Muscle of leg (tissue), 11 donors: ENCODE results near the gene TBC1D16. TPM values are rescaled to one million over a fixed set of nuclear protein-coding genes. Genes with fewer than 3 reads are reported as not detected.

Experiments
- DNase-seq: peaks from one replicate; pipeline ENCODE4 v3.0.0; 2013
- H3K27ac ChIP-seq: one replicate; pipeline ENCODE4 v1.5.1; 2013; ENCODE audit warnings: mild to moderate bottlenecking, low read length, control low read depth
- H3K27me3 ChIP-seq: one replicate; pipeline ENCODE4 v1.6.1; 2013; ENCODE audit warnings: low read length; ENCODE audit not compliant: control insufficient read depth, insufficient read depth
- H3K36me3 ChIP-seq: one replicate; pipeline ENCODE4 v1.6.1; 2013; ENCODE audit warnings: low read length; ENCODE audit not compliant: control insufficient read depth, insufficient read depth
- H3K4me1 ChIP-seq: one replicate; pipeline ENCODE4 v1.6.1; 2013; ENCODE audit warnings: low read length; ENCODE audit not compliant: control insufficient read depth, insufficient read depth
- H3K4me3 ChIP-seq: one replicate; pipeline ENCODE4 v1.5.1; 2013; ENCODE audit warnings: low read length, control low read depth
- H3K9me3 ChIP-seq: replicated peaks from 2 replicates; pipeline ENCODE4 v1.6.1; 2013; ENCODE audit warnings: low read depth, low read length; ENCODE audit not compliant: control insufficient read depth
- WGBS: methylation state at CpG from one replicate; pipeline ENCODE4 v1.1.5; 2013; ENCODE audit warnings: missing lambda C conversion rate; ENCODE audit not compliant: insufficient coverage; 5-methylcytosine and 5-hydroxymethylcytosine counted together
- polyA plus RNA-seq, 8 donors: library from polyadenylated mRNA; unstranded; fragments of 120-200 nt; gene quantifications; one replicate each; pipeline versions ENCODE4 v1.2.1 to v1.2.3, GENCODE V29; 2013; ENCODE audit warnings: inconsistent platforms in 1 of 8, low replicate concordance in 1 of 8; ENCODE audit not compliant: insufficient read length in 8 of 8, insufficient read depth in 1 of 8
- total RNA-seq: library from RNA; stranded (reverse); fragments of 120-200 nt; gene quantifications from one replicate; pipeline ENCODE4 v1.2.4, GENCODE V29; 2013

Gene TBC1D16
- total and polyA plus RNA-seq, 9 donors, result 22.6 to 43.8 (median 34.1) TPM

DNA sequence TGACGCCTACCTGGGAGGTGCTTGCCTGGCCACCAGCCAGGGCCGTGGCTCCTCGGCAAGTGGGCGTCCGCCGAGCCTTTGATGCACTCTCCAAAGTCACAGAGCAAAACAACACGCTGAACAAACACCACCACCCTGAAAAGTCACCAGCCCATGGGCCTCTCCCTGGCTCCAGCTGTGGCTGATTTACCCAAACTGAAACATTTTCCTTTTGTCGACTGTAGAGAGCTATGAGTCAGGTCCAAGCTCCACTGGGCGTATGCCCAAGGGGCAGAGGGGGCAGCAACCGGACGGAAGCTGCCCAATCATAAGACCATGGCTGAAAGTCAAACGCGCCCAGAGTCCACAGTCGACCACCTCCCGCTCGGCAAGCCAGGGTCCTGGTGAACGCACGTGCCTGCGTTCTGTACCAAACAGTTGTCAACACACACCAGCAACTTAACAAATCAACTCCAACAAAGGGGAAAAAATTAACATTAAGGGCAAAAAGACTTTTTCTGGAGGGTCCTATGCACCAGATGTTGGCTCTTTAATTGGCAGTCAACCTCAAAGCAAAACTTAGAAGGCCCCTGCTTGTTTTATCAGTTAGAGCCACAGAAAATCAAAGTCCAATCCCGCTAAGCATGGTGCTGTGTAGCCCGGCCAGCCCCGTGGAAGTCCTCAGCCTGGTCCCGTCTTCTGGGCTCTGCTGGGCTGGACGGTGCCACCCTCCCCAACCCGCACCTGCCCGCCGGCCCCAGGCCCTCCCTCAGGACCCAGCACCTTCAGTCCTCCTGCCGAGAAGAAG is 47.3 kb downstream of the TBC1D16 start:
- peak; percentile 59 for DNase-seq
- Histone ChIP-seq H3K27ac (no peak overlapping the region), H3K9me3 (no peaks in the 10 kb centered on the region), H3K4me3 (no peak overlapping the region), H3K36me3 (no peaks in the 10 kb centered on the region), H3K4me1 (peaks cover 67% of the 10 kb centered on the region), H3K27me3 (peaks cover 7% of the 10 kb centered on the region)
- WGBS, result 41% methylated on average over 20 of the region's 28 CpGs

GRCh38 chr17:79987935-79988184 is 47.8 kb downstream of the TBC1D16 start:
- WGBS, result 35% methylated on average over 3 of the region's 7 CpGs
- no peaks in the 10 kb centered on the region for H3K36me3 ChIP-seq
- H3K27me3 ChIP-seq, result peaks cover 4% of the 10 kb centered on the region
- H3K4me1 ChIP-seq, result peaks cover 62% of the 10 kb centered on the region
- H3K27ac ChIP-seq, result no peak overlapping the region
- no peaks in the 10 kb centered on the region for H3K9me3 ChIP-seq
- H3K4me3 ChIP-seq, result no peak overlapping the region
- DNase-seq, result no peak

- Histone ChIP-seq H3K27ac (no peak overlapping the region), H3K4me3 (no peak overlapping the region), H3K9me3 (no peaks in the 10 kb centered on the region), H3K27me3 (peaks cover 3% of the 10 kb centered on the region), H3K4me1 (peaks cover 57% of the 10 kb centered on the region), H3K36me3 (no peaks in the 10 kb centered on the region)
- DNase-seq, result no peak
- 74% methylated on average over 9 of the region's 18 CpGs for WGBS
These were observed 48.3 kb downstream of the TBC1D16 start for GRCh38 chr17:79987187-79987934.

GRCh38 chr17:79986411-79987186 is 49.1 kb downstream of the TBC1D16 start:
- Histone ChIP-seq H3K4me3 (no peak overlapping the region), H3K27me3 (peaks cover 3% of the 10 kb centered on the region), H3K9me3 (no peaks in the 10 kb centered on the region), H3K36me3 (no peaks in the 10 kb centered on the region), H3K27ac (no peak overlapping the region), H3K4me1 (peaks cover 50% of the 10 kb centered on the region)
- 51% methylated on average over 19 of the region's 29 CpGs for WGBS
- DNase-seq, result peak; percentile 65

- Histone ChIP-seq H3K4me1 (peaks cover 45% of the 10 kb centered on the region), H3K9me3 (no peaks in the 10 kb centered on the region), H3K4me3 (no peak overlapping the region), H3K36me3 (no peaks in the 10 kb centered on the region), H3K27ac (no peak overlapping the region), H3K27me3 (peaks cover 3% of the 10 kb centered on the region)
- DNase-seq, result no peak
- 87% methylated on average over 13 of the region's 15 CpGs for WGBS
These were observed 49.7 kb downstream of the TBC1D16 start for GRCh38 chr17:79985943-79986391.

GRCh38 chr17:79985361-79985942 is 50.2 kb downstream of the TBC1D16 start:
- no peak overlapping the region for H3K27ac ChIP-seq
- no peak for DNase-seq
- WGBS, result 93% methylated on average over 12 of the region's 17 CpGs
- H3K36me3 ChIP-seq, result no peaks in the 10 kb centered on the region
- H3K9me3 ChIP-seq, result no peaks in the 10 kb centered on the region
- H3K4me1 ChIP-seq, result peaks cover 44% of the 10 kb centered on the region
- no peak overlapping the region for H3K4me3 ChIP-seq
- H3K27me3 ChIP-seq, result peaks cover 3% of the 10 kb centered on the region

DNA sequence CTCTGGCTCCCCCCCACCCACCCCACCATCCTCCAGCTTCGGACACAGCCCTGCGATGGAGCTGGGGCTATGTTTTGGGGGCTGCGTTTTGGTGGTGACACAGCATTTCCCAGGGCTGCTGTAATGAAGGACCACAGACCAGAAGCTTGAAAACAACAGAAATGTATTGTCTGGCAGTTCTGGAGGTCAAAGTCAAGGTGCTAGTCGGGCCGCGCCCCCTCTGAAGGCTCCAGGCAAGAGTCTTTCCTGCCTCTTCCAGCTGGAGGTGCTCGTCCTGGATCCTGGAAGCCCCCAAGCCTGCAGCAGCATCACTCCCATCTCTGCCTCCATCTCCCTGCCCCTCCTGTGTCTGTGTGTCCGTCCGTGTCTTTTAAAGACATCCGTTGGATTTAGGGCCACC is 50.8 kb downstream of the TBC1D16 start:
- no peak for DNase-seq
- H3K27me3 ChIP-seq, result peaks cover 3% of the 10 kb centered on the region

DNA sequence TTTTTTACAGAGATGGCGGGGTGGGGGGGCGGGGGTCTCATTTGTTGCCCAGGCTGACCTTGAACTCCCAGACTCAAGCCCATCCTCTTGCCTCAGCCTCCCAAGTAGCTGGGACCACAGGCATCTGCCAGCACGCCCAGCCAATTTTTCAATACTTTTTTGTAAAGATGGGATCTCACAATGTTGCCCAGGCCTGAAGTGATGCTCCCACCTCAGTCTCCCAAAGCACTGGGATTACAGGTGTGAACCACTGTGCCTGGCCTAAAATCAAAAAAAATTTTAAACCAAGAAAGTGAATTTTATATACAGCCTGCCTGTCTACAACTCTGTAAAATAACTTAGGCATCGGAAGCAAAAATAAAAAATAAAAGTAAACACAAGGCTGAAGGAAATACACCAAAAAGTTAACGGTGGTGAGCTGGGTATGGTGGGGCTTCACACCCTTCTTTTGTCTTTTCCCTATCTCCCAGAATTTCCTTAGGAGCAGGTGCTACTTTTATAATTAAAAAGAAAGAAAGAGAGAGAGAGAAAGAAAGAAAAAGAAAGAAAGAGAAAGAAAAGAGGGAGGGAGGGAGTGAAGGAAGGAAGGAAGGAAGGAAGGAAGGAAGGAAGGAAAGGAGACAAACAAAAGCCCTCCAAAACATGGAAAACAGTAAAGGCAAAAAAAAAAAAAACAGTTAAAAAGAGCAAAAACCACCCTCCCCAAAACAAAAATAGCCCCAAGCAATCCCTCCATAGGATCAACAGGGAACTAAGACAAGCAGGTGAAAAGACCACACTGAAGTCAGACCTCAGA is 51.4 kb downstream of the TBC1D16 start:
- Histone ChIP-seq H3K36me3 (peaks cover 4% of the 10 kb centered on the region), H3K9me3 (no peaks in the 10 kb centered on the region), H3K4me3 (no peak overlapping the region), H3K4me1 (peaks cover 34% of the 10 kb centered on the region), H3K27me3 (peaks cover 3% of the 10 kb centered on the region), H3K27ac (no peak overlapping the region)
- DNase-seq, result no peak
- WGBS, result 92% methylated on average over 2 of the region's 5 CpGs

More for the DNA sequence above, 50.8 kb downstream of the TBC1D16 start:
- Histone ChIP-seq H3K4me1 (peaks cover 39% of the 10 kb centered on the region), H3K27ac (no peak overlapping the region), H3K36me3 (no peaks in the 10 kb centered on the region), H3K9me3 (no peaks in the 10 kb centered on the region), H3K4me3 (no peak overlapping the region)
- WGBS, result 74% methylated on average over 8 of the region's 10 CpGs

DNA sequence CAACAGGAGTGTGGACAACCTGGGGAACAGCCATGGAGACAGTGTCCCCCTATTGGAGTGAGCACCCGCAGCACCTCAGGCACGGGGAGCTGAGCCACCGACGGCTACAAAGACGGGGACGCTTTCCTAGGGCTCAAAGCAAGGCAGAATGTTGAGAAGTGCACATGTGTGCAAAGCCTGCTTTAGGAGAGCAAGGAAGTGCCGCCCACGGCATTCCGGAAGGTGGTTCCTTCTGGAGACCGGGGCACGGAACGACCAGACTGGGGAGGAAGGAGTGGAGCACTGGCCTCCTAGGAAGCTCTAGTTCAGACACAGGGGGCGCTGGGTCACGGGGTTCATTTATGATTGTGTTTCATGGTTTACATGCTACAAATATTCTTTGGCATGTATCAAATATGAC is 52.2 kb downstream of the TBC1D16 start:
- H3K9me3 ChIP-seq, result no peaks in the 10 kb centered on the region
- H3K27ac ChIP-seq, result no peak overlapping the region
- 73% methylated on average over 12 of the region's 14 CpGs for WGBS
- peaks cover 4% of the 10 kb centered on the region for H3K36me3 ChIP-seq
- H3K27me3 ChIP-seq, result no peaks in the 10 kb centered on the region
- no peak overlapping the region for H3K4me3 ChIP-seq
- H3K4me1 ChIP-seq, result peaks cover 29% of the 10 kb centered on the region
- no peak for DNase-seq
